NCI-H345 (cell line): ENCODE measurements around the gene SPIB.

Experiments used
- DNase-seq: peaks from one replicate; lab custom pipeline; 2025; lab: John Stamatoyannopoulos, UW

The SPIB gene

DNA sequence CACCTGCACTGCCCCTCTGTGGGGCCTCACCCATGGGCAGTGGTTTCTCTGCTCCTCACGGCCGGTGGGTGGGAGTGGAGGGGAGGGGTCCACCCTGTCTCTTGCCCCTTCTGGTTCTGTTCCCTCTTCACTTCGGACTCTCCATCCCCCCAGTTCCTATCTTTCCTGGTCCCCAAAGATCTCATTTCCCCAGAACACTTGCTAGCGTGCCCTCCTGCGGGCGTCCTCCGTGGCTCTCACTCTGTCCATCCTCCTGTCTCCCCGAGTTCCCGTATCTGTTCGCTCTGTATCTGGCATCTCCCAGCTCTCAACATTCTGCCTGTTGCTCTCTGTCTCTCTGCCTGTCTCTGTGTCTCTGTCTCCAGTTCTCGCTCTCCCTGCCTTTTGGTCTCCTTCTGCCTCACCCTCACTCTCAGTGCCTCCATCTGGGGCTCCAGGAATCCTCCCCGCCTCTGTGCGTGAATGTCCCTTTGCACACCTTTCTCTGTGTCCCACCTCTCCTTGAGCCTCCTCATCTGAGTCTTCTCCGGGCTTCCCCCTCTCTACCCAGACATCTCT lies 363 bp downstream of the SPIB start:
- no peak for DNase-seq

DNA sequence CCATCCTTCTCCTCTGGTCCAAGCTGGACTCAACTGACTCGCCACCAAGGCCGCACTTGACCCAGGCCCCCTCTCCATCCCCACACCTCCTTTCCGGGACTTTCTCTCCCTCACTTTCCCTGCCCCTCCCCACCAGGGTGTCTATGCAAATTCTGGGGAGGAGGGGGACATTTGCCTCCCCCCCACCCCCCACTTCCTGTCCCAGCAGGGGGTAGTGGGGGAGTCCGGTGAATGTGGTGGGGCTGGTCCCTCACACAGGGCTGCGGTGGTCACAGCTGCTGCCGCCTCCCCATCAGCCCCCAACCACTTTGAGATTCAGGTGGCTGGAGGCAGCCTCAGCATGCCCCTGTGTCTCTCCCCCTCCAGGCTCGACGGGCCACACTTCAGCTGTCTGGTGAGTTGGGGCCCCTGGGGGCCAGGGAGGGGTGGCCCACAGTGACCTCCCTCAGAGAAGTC lies 870 bp downstream of the SPIB start:
- DNase-seq = no peak

GRCh38 chr19:50420127-50420526 lies 1.4 kb downstream of the SPIB start:
- no peak for DNase-seq

DNA sequence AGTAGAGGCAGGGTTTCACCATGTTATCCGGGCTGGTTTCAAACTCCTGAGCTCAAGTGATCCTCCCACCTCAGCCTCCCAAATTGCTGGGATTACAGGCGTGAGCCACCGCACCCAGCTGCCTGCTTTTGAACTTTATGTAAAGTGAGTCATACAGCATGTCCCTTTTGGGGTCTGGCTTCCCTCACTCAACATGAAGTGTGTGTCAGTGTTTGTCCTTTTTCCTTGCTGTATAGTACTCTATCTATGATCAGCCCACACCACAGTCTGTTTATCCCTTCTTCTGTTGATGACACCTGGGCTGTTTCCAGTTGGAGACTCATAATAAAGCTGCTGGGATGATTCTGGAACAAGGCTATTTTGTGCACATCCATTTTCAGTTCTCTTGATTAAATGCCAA lies 2.1 kb downstream of the SPIB start:
- no peak for DNase-seq

DNA sequence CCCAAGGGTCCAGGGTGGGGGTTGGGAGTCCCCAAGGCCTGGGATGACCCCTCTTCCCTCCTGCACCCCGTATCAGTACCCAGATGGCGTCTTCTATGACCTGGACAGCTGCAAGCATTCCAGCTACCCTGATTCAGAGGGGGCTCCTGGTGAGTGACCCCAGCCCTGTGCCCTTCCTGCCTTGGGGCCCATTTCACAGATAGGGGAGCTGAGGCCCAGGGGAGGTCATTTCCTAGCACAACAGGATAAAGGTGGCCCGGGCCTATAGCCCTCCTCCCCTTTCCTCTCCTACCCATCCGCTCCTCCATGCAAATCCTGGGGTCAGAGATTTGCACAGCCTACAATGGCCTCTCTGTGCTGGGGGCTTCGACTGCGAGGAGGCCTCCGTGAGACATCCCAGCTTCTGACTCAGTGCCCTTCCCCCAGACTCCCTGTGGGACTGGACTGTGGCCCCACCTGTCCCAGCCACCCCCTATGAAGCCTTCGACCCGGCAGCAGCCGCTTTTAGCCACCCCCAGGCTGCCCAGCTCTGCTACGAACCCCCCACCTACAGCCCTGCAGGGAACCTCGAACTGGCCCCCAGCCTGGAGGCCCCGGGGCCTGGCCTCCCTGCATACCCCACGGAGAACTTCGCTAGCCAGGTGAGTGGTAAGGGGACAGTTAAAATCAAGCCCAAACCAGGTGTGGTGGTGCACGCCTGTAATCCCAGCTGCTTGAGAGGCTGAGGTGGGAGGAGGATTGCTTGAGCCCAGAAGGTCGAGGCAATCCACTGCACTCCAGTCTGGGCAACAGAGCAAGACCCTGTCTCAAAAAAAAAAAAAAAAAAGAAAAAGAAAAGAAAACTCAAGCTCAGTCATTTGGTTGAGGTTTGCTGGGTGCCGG lies 3.9 kb downstream of the SPIB start:
- DNase-seq = no peak

GRCh38 chr19:50423279-50424113 lies 4.8 kb downstream of the SPIB start:
- DNase-seq = no peak

DNA sequence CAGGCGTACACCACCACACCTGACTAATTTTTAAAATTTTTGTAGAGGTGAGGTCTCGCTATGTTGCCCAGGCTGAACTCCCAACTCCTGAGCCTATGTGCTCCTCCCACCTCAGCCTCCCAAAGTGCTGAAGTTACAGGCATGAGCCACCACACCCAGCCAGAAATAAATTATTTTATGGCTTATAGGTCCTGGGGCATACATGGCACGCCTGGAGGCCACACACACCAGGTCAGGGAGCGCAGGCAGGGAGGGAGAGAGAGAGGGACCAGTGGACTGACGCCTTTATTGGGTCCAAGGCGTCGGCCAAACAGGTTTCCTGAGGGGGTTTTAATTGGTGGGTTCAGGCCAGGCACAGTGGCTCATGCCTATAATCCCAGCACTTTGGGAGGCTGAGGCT lies 6.8 kb downstream of the SPIB start:
- no peak for DNase-seq

DNA sequence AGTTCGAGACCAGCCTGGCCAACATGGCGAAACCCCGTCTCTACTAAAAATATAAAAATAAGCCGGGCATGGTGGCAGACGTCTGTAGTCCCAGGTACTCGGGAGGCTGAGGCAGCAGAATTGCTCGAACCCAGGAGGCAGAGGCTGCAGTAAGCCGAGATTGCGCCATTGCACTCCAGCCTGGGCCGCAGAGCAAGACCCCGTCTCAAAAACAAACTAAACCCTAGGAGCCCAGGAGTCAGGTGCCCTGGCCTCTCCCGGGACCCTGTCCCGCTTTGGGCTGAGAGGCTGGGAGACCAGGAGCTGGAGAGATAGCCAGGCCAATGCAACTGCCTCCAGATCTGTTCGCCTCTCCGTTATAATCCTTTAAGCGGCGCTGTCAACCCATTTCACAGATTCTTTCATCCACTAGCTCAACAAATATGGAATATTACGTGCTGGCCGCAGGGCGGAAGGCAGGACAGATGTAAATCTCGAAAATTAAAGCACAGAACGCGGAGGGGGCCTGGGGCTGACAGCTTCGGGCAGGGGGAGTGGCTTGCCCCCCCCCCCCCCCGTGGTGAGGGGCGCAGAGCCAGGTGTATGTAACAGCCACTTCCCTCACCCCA lies 8.7 kb downstream of the SPIB start:
- DNase-seq = no peak

GRCh38 chr19:50427997-50428425 lies 9.3 kb downstream of the SPIB start:
- no peak for DNase-seq

DNA sequence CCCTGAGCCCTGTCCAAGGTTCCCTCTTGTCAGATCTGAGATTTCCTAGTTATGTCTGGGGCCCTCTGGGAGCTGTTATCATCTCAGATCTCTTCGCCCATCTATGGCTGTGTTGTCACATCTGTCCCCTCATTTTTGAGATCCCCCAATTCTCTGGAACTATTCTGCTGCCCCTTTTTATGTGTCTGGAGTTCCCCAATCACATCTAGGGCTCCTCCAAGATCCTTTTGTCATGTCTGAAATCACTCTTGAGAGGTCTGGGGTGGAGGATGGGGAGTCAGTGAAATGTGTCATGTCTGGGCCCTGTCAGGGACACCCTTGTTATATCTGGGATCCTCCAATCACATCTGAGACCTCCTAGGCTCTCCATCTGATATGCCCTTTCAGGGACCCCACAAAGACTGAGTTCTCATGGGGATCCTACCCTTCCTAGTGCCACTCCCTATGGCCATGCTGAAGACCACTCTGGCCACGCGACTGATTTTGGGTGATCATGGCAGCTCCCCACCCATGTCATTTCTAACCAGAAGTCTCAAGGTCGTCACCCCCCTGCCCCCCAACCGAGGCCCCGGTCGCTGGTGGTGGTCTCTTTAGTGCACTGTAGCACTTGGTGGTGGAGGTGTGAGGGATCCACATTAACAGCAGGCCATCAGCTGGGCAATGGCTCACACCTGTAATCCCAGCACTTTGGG lies 10.2 kb downstream of the SPIB start:
- no peak for DNase-seq

GRCh38 chr19:50430888-50431342 lies 12.2 kb downstream of the SPIB start:
- no peak for DNase-seq

GRCh38 chr19:50431343-50432220 lies 12.8 kb downstream of the SPIB start:
- DNase-seq = peak; percentile 81

- DNase-seq = peak; percentile 9
These were observed 13.7 kb downstream of the SPIB start, which contains the start of gene MYBPC2 for GRCh38 chr19:50432221-50433028. TSS of gene MYBPC2 (plus strand) at chr19:50432892. CDS start at chr19:50432954, 62 bp downstream.

GRCh38 chr19:50433201-50434180 lies 14.8 kb downstream of the SPIB start:
- DNase-seq = no peak

- DNase-seq = peak; percentile 40
These were observed 15.8 kb downstream of the SPIB start for GRCh38 chr19:50434525-50434924.

GRCh38 chr19:50435221-50435620 lies 16.5 kb downstream of the SPIB start:
- DNase-seq = no peak

DNA sequence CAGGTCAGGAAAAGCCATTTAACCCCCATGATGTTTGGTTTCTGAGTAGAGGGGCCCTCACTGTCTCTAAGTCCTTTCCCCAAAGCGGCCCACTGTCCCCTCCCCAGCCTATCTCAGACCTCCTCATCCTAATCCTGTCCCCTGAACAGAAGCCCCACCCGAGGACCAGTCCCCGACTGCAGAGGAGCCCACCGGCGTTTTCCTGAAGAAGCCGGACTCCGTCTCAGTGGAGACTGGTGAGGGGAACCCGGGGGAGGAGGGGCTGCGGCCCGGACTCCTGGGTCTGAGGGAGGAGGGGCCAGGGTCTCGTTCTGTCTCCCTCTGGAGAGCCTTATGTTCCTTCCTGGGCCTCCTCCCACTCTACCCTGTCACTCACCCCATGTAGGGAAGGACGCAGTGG lies 16.9 kb downstream of the SPIB start:
- DNase-seq = no peak

DNA sequence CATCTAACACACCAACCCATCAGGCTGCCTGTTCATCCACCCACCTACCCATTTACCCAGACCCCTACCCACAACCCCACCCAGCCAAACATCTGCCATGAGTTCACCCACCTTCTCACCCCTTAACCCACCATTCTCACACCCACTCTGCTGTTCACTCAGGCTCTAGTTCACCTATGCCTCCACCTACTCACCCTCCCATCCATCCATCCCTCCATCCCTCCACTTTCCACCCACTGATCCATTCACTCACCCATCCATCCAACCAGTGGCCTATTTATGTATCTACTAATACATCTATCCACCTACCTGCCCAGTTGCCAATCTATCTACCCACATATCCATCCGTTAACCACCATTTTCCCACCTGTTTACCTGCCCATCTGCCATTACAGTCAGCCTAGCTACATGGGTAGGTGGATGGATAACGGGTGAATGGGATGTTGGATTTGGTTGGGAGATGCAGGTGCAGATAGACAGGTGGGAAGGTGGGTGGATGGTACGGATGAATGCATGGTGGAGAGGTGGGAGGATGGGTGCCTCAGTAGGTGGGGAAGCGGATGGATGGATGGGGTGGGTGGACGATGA lies 19.2 kb downstream of the SPIB start:
- DNase-seq = no peak
